Measurements from ENCODE around the gene SLC30A9.

Gene SLC30A9

GRCh38 chr4:42078184-42078801, 88.0 kb downstream of the SLC30A9 start:
- H3K4me1 Mint-ChIP-seq = no peaks in the 10 kb centered on the region
- no peaks in the 10 kb centered on the region for H3K27me3 Mint-ChIP-seq
- DNase-seq (no peak), ATAC-seq (no peak)
- no peak overlapping the region for H3K27ac Mint-ChIP-seq
- no peak overlapping the region for H3K4me3 Mint-ChIP-seq
- H3K9me3 Mint-ChIP-seq = no peaks in the 10 kb centered on the region

- H3K27me3 Mint-ChIP-seq = no peaks in the 10 kb centered on the region
- H3K4me3 Mint-ChIP-seq = no peak overlapping the region
- no peaks in the 10 kb centered on the region for H3K9me3 Mint-ChIP-seq
- ATAC-seq (no peak), DNase-seq (no peak)
- peak overlapping the region in 1 of 2 donors; percentile 3 for H3K27ac Mint-ChIP-seq
- no peaks in the 10 kb centered on the region for H3K4me1 Mint-ChIP-seq
Observed at GRCh38 chr4:42080306-42080705, 90.0 kb downstream of the SLC30A9 start.

- H3K4me3 Mint-ChIP-seq = no peak overlapping the region
- ATAC-seq (no peak), DNase-seq (no peak)
- H3K27ac Mint-ChIP-seq = no peak overlapping the region
- no peaks in the 10 kb centered on the region for H3K9me3 Mint-ChIP-seq
- no peaks in the 10 kb centered on the region for H3K4me1 Mint-ChIP-seq
- H3K27me3 Mint-ChIP-seq = no peaks in the 10 kb centered on the region
Observed at GRCh38 chr4:42083816-42084215, 93.5 kb downstream of the SLC30A9 start.

GRCh38 chr4:42088386-42088785, 98.1 kb downstream of the SLC30A9 start:
- DNase-seq (no peak), ATAC-seq (no peak)
- no peak overlapping the region for H3K27ac Mint-ChIP-seq
- H3K4me1 Mint-ChIP-seq = no peaks in the 10 kb centered on the region
- no peaks in the 10 kb centered on the region for H3K27me3 Mint-ChIP-seq
- H3K9me3 Mint-ChIP-seq = no peaks in the 10 kb centered on the region
- H3K4me3 Mint-ChIP-seq = no peak overlapping the region

- Mint-ChIP-seq H3K27me3 (peaks cover 14% of the 10 kb centered on the region), H3K4me1 (no peaks in the 10 kb centered on the region), H3K27ac (no peak overlapping the region)
Observed at GRCh38 chr4:42101446-42101975, 111.2 kb downstream of the SLC30A9 start.

GRCh38 chr4:42104521-42104920, 114.2 kb downstream of the SLC30A9 start:
- no peak overlapping the region for H3K27ac Mint-ChIP-seq
- H3K9me3 Mint-ChIP-seq = peaks cover 0 to 7% of the 10 kb centered on the region in 2 donors
- H3K27me3 Mint-ChIP-seq = peaks cover 14% of the 10 kb centered on the region
- no peak for DNase-seq
- no peak overlapping the region for H3K4me3 Mint-ChIP-seq
- no peak for ATAC-seq
- no peaks in the 10 kb centered on the region for H3K4me1 Mint-ChIP-seq

More at GRCh38 chr4:42101446-42101975, 111.2 kb downstream of the SLC30A9 start:
- peaks cover 0 to 7% of the 10 kb centered on the region in 2 donors for H3K9me3 Mint-ChIP-seq
- no peak overlapping the region for H3K4me3 Mint-ChIP-seq
- DNase-seq = no peak
- ATAC-seq = no peak

GRCh38 chr4:42112846-42113245, 122.5 kb downstream of the SLC30A9 start:
- no peak for ATAC-seq
- Mint-ChIP-seq H3K27me3 (peaks cover 9% of the 10 kb centered on the region), H3K27ac (no peak overlapping the region), H3K9me3 (no peaks in the 10 kb centered on the region), H3K4me3 (no peak overlapping the region), H3K4me1 (no peaks in the 10 kb centered on the region)
- no peak for DNase-seq

- peaks cover 8% of the 10 kb centered on the region for H3K27me3 Mint-ChIP-seq
Observed at GRCh38 chr4:42119886-42120285, 129.6 kb downstream of the SLC30A9 start.

GRCh38 chr4:42122237-42122636, 131.9 kb downstream of the SLC30A9 start:
- Mint-ChIP-seq H3K9me3 (no peaks in the 10 kb centered on the region), H3K27me3 (peaks cover 8% of the 10 kb centered on the region), H3K4me3 (no peak overlapping the region), H3K27ac (no peak overlapping the region), H3K4me1 (no peaks in the 10 kb centered on the region)
- DNase-seq (no peak), ATAC-seq (no peak)

More at GRCh38 chr4:42119886-42120285, 129.6 kb downstream of the SLC30A9 start:
- Mint-ChIP-seq H3K4me1 (no peaks in the 10 kb centered on the region), H3K4me3 (no peak overlapping the region), H3K9me3 (no peaks in the 10 kb centered on the region), H3K27ac (no peak overlapping the region)
- no peak for DNase-seq
- no peak for ATAC-seq

- Mint-ChIP-seq H3K27ac (no peak overlapping the region), H3K27me3 (peaks cover 13% of the 10 kb centered on the region), H3K4me3 (no peak overlapping the region), H3K4me1 (no peaks in the 10 kb centered on the region), H3K9me3 (no peaks in the 10 kb centered on the region)
- DNase-seq = no peak
- no peak for ATAC-seq
Observed at GRCh38 chr4:42123071-42123644, 132.8 kb downstream of the SLC30A9 start.

- H3K27me3 Mint-ChIP-seq = peaks cover 22% of the 10 kb centered on the region
- DNase-seq = no peak
- no peak for ATAC-seq
- no peaks in the 10 kb centered on the region for H3K4me1 Mint-ChIP-seq
- no peaks in the 10 kb centered on the region for H3K9me3 Mint-ChIP-seq
- H3K27ac Mint-ChIP-seq = no peak overlapping the region
- no peak overlapping the region for H3K4me3 Mint-ChIP-seq
Observed at GRCh38 chr4:42132099-42132498, 141.8 kb downstream of the SLC30A9 start.

GRCh38 chr4:42133006-42133405, 142.7 kb downstream of the SLC30A9 start:
- DNase-seq = no peak
- H3K4me1 Mint-ChIP-seq = no peaks in the 10 kb centered on the region
- no peak overlapping the region for H3K4me3 Mint-ChIP-seq
- no peak overlapping the region for H3K27ac Mint-ChIP-seq
- no peaks in the 10 kb centered on the region for H3K9me3 Mint-ChIP-seq
- ATAC-seq = no peak
- H3K27me3 Mint-ChIP-seq = peaks cover 27% of the 10 kb centered on the region

GRCh38 chr4:42136371-42136770, 146.0 kb downstream of the SLC30A9 start:
- DNase-seq (no peak), ATAC-seq (no peak)
- H3K27me3 Mint-ChIP-seq = peaks cover 10% of the 10 kb centered on the region
- no peak overlapping the region for H3K27ac Mint-ChIP-seq
- H3K4me1 Mint-ChIP-seq = no peaks in the 10 kb centered on the region
- H3K9me3 Mint-ChIP-seq = no peaks in the 10 kb centered on the region
- no peak overlapping the region for H3K4me3 Mint-ChIP-seq

Data from stimulated activated naive CD8-positive, alpha-beta T cell treated with anti-CD3 and anti-CD28 coated beads, Interleukin-15, amount 100 ng/mL, for 72 hours (primary cell).